ENCODE measurements around the gene CLK3. TPM values are rescaled to one million over a fixed set of nuclear protein-coding genes. Genes with fewer than 3 reads are reported as not detected.

Gene CLK3
- polyA plus RNA-seq, 1 of the 3 experiments (the other 2 are of a cell fraction) = 67.7 TPM

GRCh38 chr15:74674161-74674560 is 58.5 kb downstream of the CLK3 start:
- no peaks in the 10 kb centered on the region for H3K9me3 ChIP-seq
- H3K4me3 ChIP-seq (ENCODE audit: low read depth in 2 of 2, low read length in 1 of 2) = no peak overlapping the region
- H3K79me2 ChIP-seq (ENCODE audit: insufficient read depth) = peaks cover 36% of the 10 kb centered on the region
- CTCF ChIA-PET = interaction anchor here (0.8 to 1.6 kb wide), 2 partner anchors 9 to 95 kb away, joined by 3 to 5 read pairs; no protein-coding TSS in a partner anchor
- H3K27ac ChIP-seq (ENCODE audit: low read depth in 2 of 2, low read length in 1 of 2) = no peak overlapping the region
- no peaks in the 10 kb centered on the region for H3K4me1 ChIP-seq (ENCODE audit: control insufficient read depth in 1 of 2, insufficient read depth in 2 of 2, low read depth in 1 of 2, low read length in 1 of 2)
- TF ChIP-seq CHD2 (IDR thresholded peaks at IDR 0.05; ENCODE audit: low read length, partially characterized antibody) (no peak), GABPA (IDR thresholded peaks at IDR 0.05; ENCODE audit: low read depth) (no peak), EP300 (IDR thresholded peaks at IDR 0.05; ENCODE audit: borderline replicate concordance in 1 of 2, low read depth in 1 of 2, low read length in 1 of 2) (no peak), EZH2phosphoT487 (IDR thresholded peaks at IDR 0.05; ENCODE audit: borderline replicate concordance, low read depth) (no peak), REST (IDR thresholded peaks at IDR 0.05; ENCODE audit: low read depth, low read length) (no peak), NRF1 (IDR thresholded peaks at IDR 0.05; ENCODE audit: low read depth, low read length) (no peak), FOXJ3 (CRISPR knock-in tag; IDR thresholded peaks at IDR 0.05) (no peak), ELF1 (IDR thresholded peaks at IDR 0.05) (no peak), FOSL2 (IDR thresholded peaks at IDR 0.05; ENCODE audit: borderline replicate concordance, low read depth) (no peak), PBX3 (IDR thresholded peaks at IDR 0.05) (no peak), SMC3 (IDR thresholded peaks at IDR 0.05; ENCODE audit: low read depth, low read length) (no peak), IRF3 (IDR thresholded peaks at IDR 0.05; ENCODE audit: low read depth, low read length) (no peak), USF2 (IDR thresholded peaks at IDR 0.05; ENCODE audit: borderline replicate concordance, low read depth, low read length) (no peak), GATA2 (CRISPR knock-in tag; IDR thresholded peaks at IDR 0.05) (no peak), YY1 (IDR thresholded peaks at IDR 0.05; ENCODE audit: low read depth) (no peak)
- no peaks in the 10 kb centered on the region for H3K27me3 ChIP-seq (ENCODE audit: insufficient read depth)
- H3F3A ChIP-seq (replicated peaks; ENCODE audit: insufficient read depth) = no peaks in the 10 kb centered on the region
- no peak overlapping the region for H3K4me2 ChIP-seq
- H4K20me1 ChIP-seq (ENCODE audit: insufficient read depth) = peaks cover 11% of the 10 kb centered on the region
- no peak for DNase-seq
- peaks cover 6 to 17% of the 10 kb centered on the region in 2 experiments for H3K36me3 ChIP-seq (replicated peaks in 1 of 2; ENCODE audit: control insufficient read depth in 1 of 2, insufficient read depth in 2 of 2, low read length in 1 of 2)
- no peaks in the 10 kb centered on the region for H3K9me2 ChIP-seq
- POLR2A ChIA-PET = no interaction called here
- no peak overlapping the region for H2AFZ ChIP-seq (ENCODE audit: low read depth)
- no peak overlapping the region for H3K9ac ChIP-seq
- 95% methylated on average over 3 of the region's 3 CpGs for WGBS (ENCODE audit: low lambda C conversion rate)

All from SK-N-SH (cell line).